H9 (cell line): ENCODE measurements around the gene MYBPC2. TPM values are rescaled to one million over a fixed set of nuclear protein-coding genes. Genes with fewer than 3 reads are reported as not detected.

Experiments
- DNase-seq: peaks from one replicate; pipeline ENCODE4 v3.0.0-alpha.2; 2017
- H2AFZ ChIP-seq: one replicate; pipeline ENCODE4 v1.6.1; 2013; ENCODE audit warnings: mild to moderate bottlenecking, low read length, control low read depth, moderate library complexity
- H2AK5ac ChIP-seq: 2 replicates; pipeline ENCODE4 v1.6.1; 2013; ENCODE audit warnings: low read length, control low read depth, mixed read lengths; ENCODE audit not compliant: insufficient read length
- H2BK120ac ChIP-seq: one replicate; pipeline ENCODE4 v1.6.1; 2013; ENCODE audit warnings: low read depth, mild to moderate bottlenecking, low read length, control low read depth, inconsistent platforms; ENCODE audit not compliant: poor library complexity, severe bottlenecking
- H2BK12ac ChIP-seq: 2 replicates; pipeline ENCODE4 v1.6.1; 2013; ENCODE audit warnings: low read length, control low read depth, mixed read lengths, low read depth; ENCODE audit not compliant: insufficient read length
- H2BK15ac ChIP-seq: 2 replicates; pipeline ENCODE4 v1.6.1; 2013; ENCODE audit warnings: low read depth, low read length, control low read depth
- H2BK20ac ChIP-seq: one replicate; pipeline ENCODE4 v1.6.1; 2013; ENCODE audit warnings: low read depth, mild to moderate bottlenecking, low read length, control low read depth, inconsistent platforms; ENCODE audit not compliant: poor library complexity, severe bottlenecking
- H2BK5ac ChIP-seq: 2 replicates; pipeline ENCODE4 v1.6.1; 2013; ENCODE audit warnings: low read length, control low read depth, mixed read lengths; ENCODE audit not compliant: insufficient read length
- H3K14ac ChIP-seq: 2 replicates; pipeline ENCODE4 v1.6.1; 2013; ENCODE audit warnings: low read length, control low read depth; ENCODE audit not compliant: insufficient read depth
- H3K18ac ChIP-seq: 2 replicates; pipeline ENCODE4 v1.6.1; 2013; ENCODE audit warnings: low read depth, mild to moderate bottlenecking, mixed read lengths, low read length, control low read depth; ENCODE audit not compliant: insufficient read length
- H3K23ac ChIP-seq: 2 replicates; pipeline ENCODE4 v1.6.1; 2013; ENCODE audit warnings: low read length, control low read depth, mixed read lengths, low read depth; ENCODE audit not compliant: insufficient read length
- H3K23me2 ChIP-seq: 2 replicates; pipeline ENCODE4 v1.6.1; 2013; ENCODE audit warnings: low read depth, mild to moderate bottlenecking, mixed read lengths, low read length, control low read depth; ENCODE audit not compliant: insufficient read length, poor library complexity, severe bottlenecking
- H3K27ac ChIP-seq: 2 replicates; pipeline ENCODE4 v1.5.1; 2013; ENCODE audit warnings: low read length, control low read depth, mixed read lengths, low read depth; ENCODE audit not compliant: insufficient read length
- H3K27me3 ChIP-seq: 2 replicates; pipeline ENCODE4 v1.6.1; 2013; ENCODE audit warnings: low read length, control low read depth, inconsistent platforms; ENCODE audit not compliant: insufficient read depth
- H3K4ac ChIP-seq: 2 replicates; pipeline ENCODE4 v1.6.1; 2013; ENCODE audit warnings: low read depth, mild to moderate bottlenecking, control low read depth, inconsistent platforms, low read length, moderate library complexity
- H3K4me1 ChIP-seq: 2 replicates; pipeline ENCODE4 v1.6.1; 2013; ENCODE audit warnings: low read length, control low read depth, inconsistent platforms; ENCODE audit not compliant: insufficient read depth
- H3K4me2 ChIP-seq: 2 replicates; pipeline ENCODE4 v1.6.1; 2013; ENCODE audit warnings: low read length, control low read depth, mixed read lengths; ENCODE audit not compliant: insufficient read length, insufficient read depth
- H3K56ac ChIP-seq: 2 replicates; pipeline ENCODE4 v1.6.1; 2013; ENCODE audit warnings: low read depth, mild to moderate bottlenecking, mixed read lengths, low read length, control low read depth; ENCODE audit not compliant: insufficient read length
- H3K79me1 ChIP-seq: 2 replicates; pipeline ENCODE4 v1.6.1; 2013; ENCODE audit warnings: low read depth, mild to moderate bottlenecking, moderate library complexity, low read length, control low read depth, inconsistent platforms; ENCODE audit not compliant: insufficient read depth, poor library complexity, severe bottlenecking
- H3K79me2 ChIP-seq: 2 replicates; pipeline ENCODE4 v1.6.1; 2013; ENCODE audit warnings: low read length, control low read depth, inconsistent platforms; ENCODE audit not compliant: insufficient read depth
- H3K9ac ChIP-seq: 2 replicates; pipeline ENCODE4 v1.6.1; 2013; ENCODE audit warnings: low read length, control low read depth, mixed read lengths; ENCODE audit not compliant: insufficient read length; ENCODE audit errors: extremely low read depth
- H3K9me3 ChIP-seq: one replicate; pipeline ENCODE4 v1.6.1; 2013; ENCODE audit warnings: low read depth, low read length, inconsistent platforms; ENCODE audit not compliant: control insufficient read depth
- H3T11ph ChIP-seq: one replicate; pipeline ENCODE4 v1.6.1; 2013; ENCODE audit warnings: mild to moderate bottlenecking, low read length, control low read depth, inconsistent platforms
- H4K20me1 ChIP-seq: one replicate; pipeline ENCODE4 v1.6.1; 2013; ENCODE audit not compliant: control insufficient read depth, insufficient read length, insufficient read depth
- H4K5ac ChIP-seq: 2 replicates; pipeline ENCODE4 v1.6.1; 2013; ENCODE audit warnings: low read depth, mild to moderate bottlenecking, mixed read lengths, low read length, control low read depth; ENCODE audit not compliant: insufficient read length
- H4K8ac ChIP-seq: replicated peaks from 2 replicates; pipeline ENCODE4 v1.6.1; 2013; ENCODE audit warnings: low read length, control low read depth, mixed read lengths, low read depth; ENCODE audit not compliant: insufficient read length
- H4K91ac ChIP-seq: 2 replicates; pipeline ENCODE4 v1.6.1; 2013; ENCODE audit warnings: low read depth, mild to moderate bottlenecking, moderate library complexity, mixed read lengths, low read length, control low read depth; ENCODE audit not compliant: insufficient read length
- H3K27ac Mint-ChIP-seq, 3 experiments: 2 replicates in 2 of 3; 3 replicates in 1 of 3; pipeline ENCODE4 v1.8.0; 2020 to 2021; ENCODE audit warnings: mixed read lengths in 3 of 3, mild to moderate bottlenecking in 1 of 3, moderate library complexity in 1 of 3
- H3K27me3 Mint-ChIP-seq: 2 replicates; pipeline ENCODE4 v1.8.0; 2021; ENCODE audit warnings: low read depth, mild to moderate bottlenecking, moderate library complexity, mixed read lengths
- H3K36me3 Mint-ChIP-seq, 3 experiments: 2 replicates in 2 of 3; 3 replicates in 1 of 3; pipeline ENCODE4 v1.8.0; 2020 to 2021; ENCODE audit warnings: low read depth in 3 of 3, mixed read lengths in 3 of 3; ENCODE audit not compliant: insufficient read depth in 1 of 3
- H3K4me1 Mint-ChIP-seq, 2 experiments: 2 replicates each; pipeline ENCODE4 v1.8.0; 2020; ENCODE audit warnings: mixed read lengths in 2 of 2
- H3K4me3 Mint-ChIP-seq, 2 experiments: 2 replicates in 1 of 2; 3 replicates in 1 of 2; pipeline ENCODE4 v1.8.0; 2020 to 2021; ENCODE audit warnings: mild to moderate bottlenecking in 2 of 2, mixed read lengths in 2 of 2, moderate library complexity in 1 of 2
- H3K9me3 Mint-ChIP-seq, 2 experiments: 2 replicates in 1 of 2; 3 replicates in 1 of 2; pipeline ENCODE4 v1.8.0; 2020; ENCODE audit warnings: mild to moderate bottlenecking in 2 of 2, mixed read lengths in 2 of 2, moderate library complexity in 1 of 2
- CTCF ChIP-seq: fragments of 200-600 bp; sonication (generic); conservative IDR thresholded peaks from 3 replicates; pipeline ENCODE4 v1.8.0; 2021; ENCODE audit warnings: antibody characterized with exemption, mild to moderate bottlenecking
- WGBS: extraction: QIAGEN DNeasy Blood & Tissue Kit; methylation state at CpG from one replicate; pipeline ENCODE4 v1.1.7; 2013; ENCODE audit warnings: missing lambda C conversion rate, low lambda C conversion rate, mixed read lengths; ENCODE audit not compliant: insufficient read length; ENCODE audit errors: extremely low coverage; 5-methylcytosine and 5-hydroxymethylcytosine counted together
- total RNA-seq: library from RNA; stranded (reverse); gene quantifications from 2 replicates; pipeline ENCODE4 v1.2.1, GENCODE V29; 2021

The MYBPC2 gene
- total RNA-seq, 1 experiment from 2014 or later, result 4.9 TPM

DNA sequence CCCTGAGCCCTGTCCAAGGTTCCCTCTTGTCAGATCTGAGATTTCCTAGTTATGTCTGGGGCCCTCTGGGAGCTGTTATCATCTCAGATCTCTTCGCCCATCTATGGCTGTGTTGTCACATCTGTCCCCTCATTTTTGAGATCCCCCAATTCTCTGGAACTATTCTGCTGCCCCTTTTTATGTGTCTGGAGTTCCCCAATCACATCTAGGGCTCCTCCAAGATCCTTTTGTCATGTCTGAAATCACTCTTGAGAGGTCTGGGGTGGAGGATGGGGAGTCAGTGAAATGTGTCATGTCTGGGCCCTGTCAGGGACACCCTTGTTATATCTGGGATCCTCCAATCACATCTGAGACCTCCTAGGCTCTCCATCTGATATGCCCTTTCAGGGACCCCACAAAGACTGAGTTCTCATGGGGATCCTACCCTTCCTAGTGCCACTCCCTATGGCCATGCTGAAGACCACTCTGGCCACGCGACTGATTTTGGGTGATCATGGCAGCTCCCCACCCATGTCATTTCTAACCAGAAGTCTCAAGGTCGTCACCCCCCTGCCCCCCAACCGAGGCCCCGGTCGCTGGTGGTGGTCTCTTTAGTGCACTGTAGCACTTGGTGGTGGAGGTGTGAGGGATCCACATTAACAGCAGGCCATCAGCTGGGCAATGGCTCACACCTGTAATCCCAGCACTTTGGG, 3.8 kb upstream of the MYBPC2 start:
- Histone ChIP-seq H3K79me2 (no peaks in the 10 kb centered on the region), H4K8ac (no peak overlapping the region), H3K9ac (no peak overlapping the region), H2AK5ac (no peak overlapping the region), H3K23me2 (peaks cover 12% of the 10 kb centered on the region), H3K9me3 (no peaks in the 10 kb centered on the region), H3K4me1 (peaks cover 3% of the 10 kb centered on the region; the same call in 1 of the 2 replicates), H2BK120ac (no peak overlapping the region), H3K23ac (no peak overlapping the region), H4K5ac (no peak overlapping the region), H2BK20ac (no peak overlapping the region), H3T11ph (no peak overlapping the region), H2BK15ac (no peak overlapping the region), H3K27me3 (no peaks in the 10 kb centered on the region), H2BK5ac (no peak overlapping the region), H3K27ac (no peak overlapping the region), H2BK12ac (no peak overlapping the region), H3K14ac (no peak overlapping the region), H3K4ac (no peak overlapping the region), H3K79me1 (no peaks in the 10 kb centered on the region), H2AFZ (no peak overlapping the region), H4K91ac (no peak overlapping the region), H3K18ac (no peak overlapping the region), H3K4me2 (no peak overlapping the region), H3K56ac (no peak overlapping the region), H4K20me1 (no peaks in the 10 kb centered on the region)
- TF ChIP-seq CTCF, result no peak
- peaks cover 20 to 26% of the 10 kb centered on the region in 2 experiments for H3K4me1 Mint-ChIP-seq
- peaks cover 0 to 3% (median 3%) of the 10 kb centered on the region in 3 experiments; a peak in 5 of 7 replicates for H3K36me3 Mint-ChIP-seq
- DNase-seq, result no peak
- peaks cover 6% of the 10 kb centered on the region for H3K27me3 Mint-ChIP-seq
- H3K9me3 Mint-ChIP-seq, result no peaks in the 10 kb centered on the region
- no peak overlapping the region; a peak in 1 of 7 replicates for H3K27ac Mint-ChIP-seq
- no CpG with 5 or more reads among the region's 7 CpGs for WGBS
- H3K4me3 Mint-ChIP-seq, result peak overlapping the region in 1 of 2 experiments; percentile 33; a peak in 1 of 5 replicates
